Endometrium (tissue), 2 donors: ENCODE measurements around the gene SOX9.
"Not testable (repeated sequence)": the region's sequence is repeated elsewhere in the genome, so short reads cannot be mapped to it uniquely, and the experiment has no call there.

Experiments
- FAIRE-seq: peaks from 2 replicates; lab custom pipeline; 2012; peaks lifted over from hg19 to GRCh38; lab: Jason Lieb, UNC
- donor health status: control.
- donor health status: control.

The SOX9 gene

DNA sequence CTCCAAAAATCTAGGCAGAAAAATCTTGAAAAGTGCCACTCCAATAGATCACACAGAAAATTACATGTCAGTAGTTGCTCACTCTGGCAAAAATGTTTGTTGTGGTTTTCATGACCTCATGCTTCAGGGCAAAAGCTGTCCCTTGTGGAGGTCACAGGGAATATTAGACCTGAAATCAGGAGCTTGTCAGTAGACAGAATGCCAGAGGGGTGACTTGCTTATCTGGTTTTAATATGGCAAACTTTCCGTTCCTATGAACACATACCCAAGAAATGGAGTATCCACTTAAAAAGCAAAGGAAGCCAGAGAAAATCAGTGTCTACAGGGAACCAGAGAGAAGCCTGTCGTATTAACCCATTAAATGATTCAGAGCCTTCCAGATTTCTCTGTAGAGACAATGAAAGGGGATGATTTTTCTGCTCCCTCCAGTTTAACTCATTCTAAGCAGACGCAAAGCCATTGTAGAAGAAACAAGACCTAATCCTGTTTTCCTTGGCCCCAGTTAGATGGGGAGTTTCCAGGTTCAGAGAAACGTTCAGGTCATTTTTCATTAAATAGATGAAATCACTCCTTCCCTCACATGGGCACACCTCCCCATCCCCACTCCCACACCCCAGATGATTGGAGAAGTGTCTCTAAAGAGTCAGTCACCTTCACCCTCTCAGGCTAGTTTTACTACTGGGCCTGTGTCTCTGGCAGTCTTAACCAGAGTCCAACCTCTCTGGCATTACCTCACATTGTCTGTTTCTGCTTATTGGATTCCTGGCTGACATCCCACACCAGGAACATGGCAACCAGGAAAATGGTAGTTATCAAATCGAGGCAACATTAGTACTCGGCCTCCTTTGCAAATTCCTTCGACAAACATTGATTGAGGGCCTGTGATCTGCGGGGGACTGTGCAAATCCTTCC, 6.0 kb downstream of the SOX9 start:
- FAIRE-seq, result no peak

DNA sequence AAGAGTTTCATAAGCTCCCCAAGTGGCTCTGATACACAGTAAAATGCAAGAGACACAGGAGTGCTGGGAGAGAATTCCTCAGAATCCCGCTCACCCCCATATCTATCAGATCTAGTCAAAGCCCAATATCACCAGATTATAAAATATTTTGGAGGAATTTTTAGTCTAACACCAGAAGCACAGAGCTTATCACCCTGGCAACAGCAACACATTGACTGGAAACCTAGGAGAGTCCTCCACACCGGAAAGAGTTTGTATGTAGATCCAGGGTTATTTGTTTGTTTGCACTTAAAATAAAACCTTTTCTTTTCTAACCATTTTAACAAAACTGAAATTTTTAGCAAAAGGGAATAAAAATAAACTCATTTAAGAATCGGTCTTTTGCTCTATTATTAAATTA, 7.2 kb downstream of the SOX9 start:
- no peak for FAIRE-seq

DNA sequence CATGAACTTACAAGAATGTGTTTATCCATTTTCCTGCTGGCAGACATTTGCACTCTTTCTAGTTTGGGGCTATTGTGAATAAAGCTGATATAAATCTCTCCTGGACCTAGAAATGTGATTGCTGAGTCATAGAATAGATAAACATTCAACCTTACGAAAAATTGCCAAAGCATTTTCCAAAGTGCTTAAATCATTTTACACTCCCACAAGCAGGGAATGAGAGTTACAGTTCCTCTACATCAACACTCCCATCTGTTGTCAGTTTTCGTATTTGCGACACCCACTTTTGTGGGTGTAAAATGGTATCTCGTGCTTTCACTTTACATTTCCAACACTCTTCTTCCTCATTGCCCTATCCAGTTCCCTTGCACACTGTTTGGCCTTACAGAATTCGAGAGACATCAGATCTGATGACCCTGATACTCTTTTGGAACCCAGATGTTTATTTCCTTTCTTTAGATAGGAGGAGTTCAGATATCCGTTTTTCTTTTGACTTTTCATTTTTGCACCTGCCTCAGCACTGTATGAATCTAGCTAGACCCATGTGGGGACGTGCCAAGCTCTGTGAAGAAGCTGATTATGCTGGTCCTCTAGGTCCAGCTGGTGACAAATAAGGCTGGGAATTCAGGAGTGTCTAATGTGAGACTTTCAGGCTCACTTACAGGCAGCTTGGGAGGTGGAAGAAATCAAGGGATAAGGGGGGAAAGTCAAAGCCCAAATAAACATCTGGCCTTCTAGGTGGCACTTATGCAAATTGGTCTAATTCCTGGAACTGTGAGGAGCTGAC, 14.0 kb downstream of the SOX9 start:
- no peak for FAIRE-seq

- FAIRE-seq, result no peak
These were observed 14.9 kb downstream of the SOX9 start for GRCh38 chr17:72135546-72136325.

- FAIRE-seq, result no peak
These were observed 15.9 kb downstream of the SOX9 start for GRCh38 chr17:72136692-72137091.

DNA sequence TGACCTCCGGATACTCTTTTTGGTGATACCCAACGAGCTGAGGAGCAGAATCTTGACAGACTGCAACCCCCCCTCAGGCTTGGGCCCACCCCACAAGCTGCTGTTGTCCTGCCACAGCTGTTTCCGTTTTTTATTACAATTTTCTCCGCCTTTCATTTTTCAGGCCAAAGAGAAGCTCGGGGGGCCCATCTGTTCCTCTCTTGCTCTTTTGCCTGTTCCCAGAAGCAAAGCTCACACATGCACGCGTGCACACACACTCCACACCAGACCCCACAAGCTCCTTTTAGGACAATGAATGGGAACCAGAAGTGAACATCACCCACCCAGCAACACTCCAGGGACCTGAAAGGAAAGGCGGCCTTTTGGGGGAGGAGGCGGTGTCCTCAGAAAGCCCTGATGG, 16.3 kb downstream of the SOX9 start:
- no peak for FAIRE-seq

GRCh38 chr17:72139212-72139611, 18.4 kb downstream of the SOX9 start:
- no peak for FAIRE-seq

DNA sequence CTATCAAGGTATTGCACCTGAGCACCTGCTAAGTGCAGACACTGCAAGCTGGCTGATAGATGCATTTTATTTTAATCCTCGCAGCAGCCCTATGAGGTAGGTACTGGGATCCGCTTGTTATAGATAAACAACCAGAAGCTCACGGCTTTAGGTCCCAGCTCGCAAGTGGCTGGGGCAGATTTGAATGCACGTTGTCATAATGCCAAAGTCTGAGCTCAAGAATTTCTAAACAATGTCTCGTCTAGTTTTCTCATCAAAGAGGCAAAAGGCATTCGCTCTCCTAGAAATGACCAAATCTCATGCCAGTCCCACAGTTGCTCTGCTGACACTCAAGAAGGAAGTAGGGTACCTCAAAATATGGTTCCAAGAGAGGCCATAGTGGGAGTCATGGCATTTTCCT, 20.5 kb downstream of the SOX9 start:
- no peak for FAIRE-seq

DNA sequence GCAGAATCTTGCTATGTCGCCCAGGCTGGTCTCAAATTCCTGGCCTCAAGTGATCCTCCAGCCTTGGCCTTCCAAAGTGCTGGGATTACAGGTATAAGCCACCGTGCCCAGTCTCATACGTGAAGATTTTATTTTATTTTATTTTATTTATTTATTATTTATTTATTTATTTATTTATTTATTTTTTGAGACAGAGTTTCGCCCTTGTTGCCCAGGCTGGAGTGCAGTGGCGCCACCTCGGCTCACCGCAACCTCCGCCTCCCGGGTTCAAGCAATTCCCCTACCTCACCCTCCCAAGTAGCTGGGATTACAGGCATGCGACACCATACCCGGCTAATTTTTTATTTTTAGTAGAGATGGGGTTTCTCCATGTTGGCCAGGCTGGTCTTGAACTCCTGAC, 21.3 kb downstream of the SOX9 start:
- FAIRE-seq, result not testable (repeated sequence)

DNA sequence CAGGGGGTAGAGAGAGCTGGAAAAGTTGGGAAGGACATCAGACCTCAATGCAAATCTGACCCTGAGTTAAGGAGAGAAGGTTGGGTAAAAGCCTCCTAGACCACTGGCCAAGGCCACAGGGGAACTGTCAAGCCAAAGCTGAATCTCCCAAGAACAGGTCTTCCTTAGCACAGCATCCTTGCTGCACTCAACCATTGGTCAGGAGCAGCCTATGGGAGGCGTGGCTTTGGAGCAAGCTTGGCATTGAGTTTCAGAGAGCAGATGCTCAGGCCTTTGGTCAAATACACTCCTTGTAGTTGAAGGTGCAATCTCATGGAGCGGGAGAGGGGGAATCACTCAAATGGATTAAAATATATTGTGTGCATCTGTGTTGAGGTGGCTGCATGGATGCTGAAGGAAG, 21.8 kb downstream of the SOX9 start:
- no peak for FAIRE-seq

- FAIRE-seq, result no peak
These were observed 22.4 kb downstream of the SOX9 start for GRCh38 chr17:72143245-72143644.

- FAIRE-seq, result no peak
These were observed 23.3 kb downstream of the SOX9 start for GRCh38 chr17:72144101-72144500.

GRCh38 chr17:72145562-72145961, 24.7 kb downstream of the SOX9 start:
- no peak for FAIRE-seq

DNA sequence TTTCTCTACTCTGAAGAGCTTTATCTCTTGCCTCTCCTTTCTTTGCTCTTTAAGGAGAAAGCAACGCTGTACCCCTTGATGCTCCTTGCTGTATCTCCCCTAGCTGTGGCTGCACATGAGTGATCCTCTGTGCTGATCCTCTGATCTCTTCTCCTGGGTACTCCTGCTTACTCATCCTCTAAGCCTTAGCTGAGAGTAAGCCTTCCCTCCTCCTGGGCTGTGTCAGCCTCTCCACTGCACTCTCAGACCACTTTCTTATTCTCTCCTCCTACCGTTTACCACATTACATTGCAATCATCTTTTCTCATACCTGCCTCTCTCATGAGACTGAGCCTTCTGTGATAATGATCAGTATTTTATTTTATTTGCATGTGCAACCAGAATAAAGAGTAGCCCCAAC, 25.1 kb downstream of the SOX9 start:
- no peak for FAIRE-seq

DNA sequence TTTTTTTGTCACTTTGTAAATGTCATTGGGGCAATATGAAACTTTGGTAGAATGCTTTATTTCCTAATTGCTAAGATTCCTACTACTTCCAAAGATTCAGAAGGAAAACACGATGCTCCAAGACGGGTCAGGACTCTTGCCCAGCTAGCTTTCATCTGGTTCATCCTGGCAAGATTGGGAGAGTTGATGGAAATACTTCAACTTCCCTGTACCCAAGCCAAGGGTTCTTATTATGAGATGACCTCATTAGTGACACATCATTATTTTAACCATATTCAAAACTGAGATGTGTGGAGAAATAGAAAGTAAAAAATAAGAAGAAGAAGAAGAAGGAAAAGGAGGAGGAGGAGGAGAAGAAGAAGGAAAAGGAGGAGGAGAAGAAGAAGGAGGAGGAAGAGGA, 25.6 kb downstream of the SOX9 start:
- FAIRE-seq, result no peak

DNA sequence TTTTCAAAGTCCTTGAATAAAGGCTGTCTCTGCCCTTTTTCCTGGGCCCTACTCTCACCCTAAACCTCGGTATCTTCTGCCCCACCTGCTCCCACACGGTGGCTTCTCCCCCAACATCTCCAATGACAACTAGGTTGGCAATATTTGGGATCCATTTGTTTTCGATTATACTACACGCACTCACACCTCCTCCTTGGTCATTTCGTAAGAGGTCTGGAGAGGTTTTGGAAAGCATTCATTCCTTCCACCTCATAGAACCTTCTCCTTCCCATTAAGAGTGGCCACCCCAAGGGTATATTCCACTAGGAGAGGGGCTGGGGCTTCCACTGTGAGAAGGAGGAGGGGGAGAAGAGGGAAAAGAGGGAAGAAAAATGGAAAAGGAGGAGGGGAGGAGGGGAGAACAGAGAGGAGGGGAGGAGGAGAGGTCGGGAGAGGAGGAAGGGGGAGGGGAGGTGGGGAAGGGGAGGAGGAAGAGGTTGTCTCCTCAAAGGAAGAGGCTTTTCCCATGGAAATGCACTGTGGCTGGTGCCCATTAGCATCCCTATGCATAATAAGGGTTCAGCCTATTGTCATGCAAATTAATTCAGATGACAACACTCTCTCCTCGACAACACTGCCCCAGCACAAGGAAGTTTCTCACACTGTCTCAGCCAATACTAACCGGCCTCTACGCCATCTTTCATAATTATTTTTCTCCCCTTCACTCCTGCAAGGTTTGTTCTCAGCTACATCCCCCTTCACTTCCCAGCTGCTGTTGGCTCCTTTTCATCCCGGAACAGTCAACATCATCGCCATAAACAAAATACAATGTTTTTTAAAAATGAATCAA, 30.0 kb downstream of the SOX9 start:
- FAIRE-seq, result no peak

GRCh38 chr17:72151565-72152386, 31.0 kb downstream of the SOX9 start:
- no peak for FAIRE-seq

DNA sequence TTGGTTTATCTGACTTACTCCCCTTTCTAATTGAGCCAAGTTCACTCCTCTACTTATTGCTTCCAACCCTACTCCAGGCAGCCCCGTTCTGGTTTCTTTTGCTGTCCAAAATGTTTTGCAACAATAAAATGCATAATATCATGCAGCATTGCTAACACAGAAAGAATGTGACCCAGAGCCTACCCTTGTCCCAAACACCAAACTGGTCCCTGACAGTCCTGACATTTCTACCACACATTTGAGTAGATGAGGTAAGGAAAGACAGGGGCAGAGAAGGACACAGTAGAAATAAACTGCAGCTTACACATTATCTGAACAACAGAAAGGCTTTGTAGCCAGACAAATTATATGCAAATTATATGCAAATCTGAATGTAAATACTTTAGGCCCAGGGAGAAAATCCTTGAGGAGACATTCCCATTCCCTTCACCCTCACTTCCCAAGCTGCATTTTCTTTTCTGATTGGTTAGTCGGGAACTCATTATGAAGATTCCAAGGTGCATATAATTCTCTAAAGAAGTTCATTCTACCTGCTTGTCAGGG, 31.6 kb downstream of the SOX9 start:
- no peak for FAIRE-seq

DNA sequence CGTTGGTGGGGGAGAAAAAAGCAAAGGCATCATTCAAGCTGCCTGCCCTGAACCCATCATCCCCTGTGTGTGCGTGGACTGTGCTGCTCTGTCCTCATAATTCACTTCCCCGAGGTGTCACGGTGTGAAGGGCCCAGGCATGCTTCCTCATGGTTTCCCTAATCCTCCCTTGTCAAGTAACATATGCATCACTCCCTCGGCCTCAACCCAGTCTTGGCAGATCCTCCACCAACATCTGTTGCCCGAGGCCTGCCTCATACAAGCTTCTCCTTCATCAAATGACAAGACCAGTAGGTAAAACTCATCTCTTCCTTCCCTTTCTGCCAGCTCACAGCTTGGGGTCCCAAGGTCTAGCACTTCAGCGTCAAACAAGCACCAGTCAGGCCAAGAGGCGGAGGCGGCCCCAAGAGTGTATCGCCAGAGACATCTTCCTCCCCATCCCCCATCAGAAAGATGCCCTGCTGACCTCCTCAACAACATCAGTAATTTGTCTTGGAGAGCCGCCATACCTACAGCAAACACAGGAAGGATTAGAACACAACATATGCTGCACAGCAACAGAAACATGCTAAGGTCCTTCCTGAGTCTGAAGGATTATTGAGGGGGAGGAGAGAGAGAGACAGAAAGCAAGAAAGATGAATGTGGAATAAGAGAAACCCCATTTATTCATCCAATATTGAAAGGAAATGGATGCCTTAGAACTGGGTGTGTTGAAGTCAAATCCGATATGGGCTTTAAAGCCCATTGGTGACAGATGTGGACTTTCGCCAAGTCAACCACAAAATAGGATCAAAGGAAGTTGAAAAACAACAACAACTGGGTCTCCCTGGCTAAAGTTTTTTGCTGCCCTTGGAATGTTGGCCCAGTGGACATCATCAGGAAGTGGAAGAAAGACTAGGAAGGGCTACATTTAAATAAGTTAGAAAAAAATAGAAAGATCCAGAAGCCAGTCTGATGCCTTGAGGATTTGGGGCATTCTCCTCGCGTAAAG, 38.4 kb downstream of the SOX9 start:
- FAIRE-seq, result no peak
